Ascending aorta (tissue), 2 donors: ENCODE measurements around the gene HAPSTR1. TPM values are rescaled to one million over a fixed set of nuclear protein-coding genes. Genes with fewer than 3 reads are reported as not detected.

Experiments
- DNase-seq, 2 donors: peaks; one replicate each; pipeline ENCODE4 v3.0.0-alpha.2; 2019; ENCODE audit warnings: low spot score in 2 of 2
- H3K27ac ChIP-seq, 2 donors: fragments of 200-600 bp; sonication (generic); one replicate each; pipeline ENCODE4 v1.5.1; 2016 to 2017; ENCODE audit warnings: mild to moderate bottlenecking in 1 of 2
- H3K27me3 ChIP-seq: fragments of 200-600 bp; sonication (generic); one replicate; pipeline ENCODE4 v1.5.1; 2017
- H3K36me3 ChIP-seq, 2 donors: fragments of 200-600 bp; sonication (generic); one replicate each; pipeline ENCODE4 v1.5.1; 2016
- H3K4me1 ChIP-seq, 2 donors: fragments of 200-600 bp; sonication (generic); one replicate each; pipeline ENCODE4 v1.5.1; 2016 to 2017; ENCODE audit warnings: mild to moderate bottlenecking in 1 of 2
- H3K4me3 ChIP-seq, 2 donors: fragments of 200-600 bp; sonication (generic); one replicate each; pipeline ENCODE4 v1.5.1; 2016 to 2017; ENCODE audit warnings: mild to moderate bottlenecking in 1 of 2
- H3K9me3 ChIP-seq, 2 donors: fragments of 200-600 bp; sonication (generic); one replicate each; pipeline ENCODE4 v1.5.1; 2016
- intact Hi-C: fragments of 100-400 bp; cut with DNase I; formaldehyde crosslinking; loops from one replicate; pipeline ENCODE4 v1.15.1; 2023
- total RNA-seq: library from RNA; depleted of rRNA; stranded (reverse); fragments of >200 nt; gene quantifications from one replicate; pipeline ENCODE4 v1.1.0, GENCODE V29; 2016
- TF ChIP-seq, protein P1 (sequence below), 3 experiments: fragments of 200-600 bp in 2 of 3; fragments of 450-650 bp in 1 of 3; sonication (generic) in 2 of 3; IDR thresholded peaks; one replicate each; pipeline ENCODE4 v1.5.1; 2016 to 2019; ENCODE audit warnings: antibody characterized with exemption in 3 of 3, mild to moderate bottlenecking in 1 of 3, moderate library complexity in 1 of 3

HAPSTR1 gene
- total RNA-seq, 1 donor from 2014 or later = 22.0 TPM

DNA sequence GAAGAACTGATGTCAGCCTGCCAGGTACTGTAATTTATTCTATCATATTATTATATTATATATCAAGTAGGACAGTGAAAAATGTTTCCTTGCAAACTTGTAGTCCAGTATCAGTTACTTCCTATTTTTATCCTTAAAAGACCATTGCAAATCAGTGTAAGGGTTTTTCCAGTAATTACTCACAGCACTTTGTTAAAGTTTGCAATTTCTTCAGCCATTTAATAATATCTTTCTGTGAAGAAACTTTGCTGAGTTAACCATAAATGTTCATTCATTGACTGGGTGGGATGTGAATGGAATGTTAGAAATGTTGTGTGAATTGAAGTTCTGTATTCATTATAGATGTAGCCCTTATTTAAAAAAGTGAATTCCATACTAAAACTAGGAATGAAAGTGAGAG is 26.7 kb downstream of the HAPSTR1 start:
- H3K4me1 ChIP-seq = peaks cover 0 to 26% of the 10 kb centered on the region in 2 donors
- no peak for DNase-seq

DNA sequence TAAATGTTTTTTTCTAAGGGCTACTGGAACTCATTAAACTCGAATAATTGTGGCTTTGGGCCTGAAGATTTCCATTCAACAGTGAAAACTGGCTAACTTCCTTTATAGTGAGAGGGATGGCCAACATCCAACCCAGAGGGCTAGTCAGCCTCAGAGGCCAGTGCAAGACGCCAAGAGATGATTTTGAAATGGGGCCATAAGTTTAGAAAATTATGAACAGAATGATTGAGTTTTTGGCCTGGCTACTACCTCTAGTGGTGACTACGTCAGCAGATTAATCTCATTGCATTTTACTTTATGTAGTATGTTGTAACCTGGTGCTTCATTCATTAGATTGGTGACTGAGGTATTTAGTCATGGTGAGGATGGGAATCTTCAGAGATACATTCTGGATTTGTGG is 28.4 kb downstream of the HAPSTR1 start:
- Histone ChIP-seq H3K4me3 (no peak overlapping the region), H3K9me3 (no peaks in the 10 kb centered on the region), H3K27ac (peak overlapping the region in 1 of 2 donors; percentile 14), H3K36me3 (peaks cover 12 to 34% of the 10 kb centered on the region in 2 donors), H3K27me3 (no peaks in the 10 kb centered on the region), H3K4me1 (peaks cover 6 to 19% of the 10 kb centered on the region in 2 donors)
- peak in 1 of 2 donors; percentile 54 for DNase-seq
- intact Hi-C loops = no loop called here
- TF ChIP-seq, protein P1, sequence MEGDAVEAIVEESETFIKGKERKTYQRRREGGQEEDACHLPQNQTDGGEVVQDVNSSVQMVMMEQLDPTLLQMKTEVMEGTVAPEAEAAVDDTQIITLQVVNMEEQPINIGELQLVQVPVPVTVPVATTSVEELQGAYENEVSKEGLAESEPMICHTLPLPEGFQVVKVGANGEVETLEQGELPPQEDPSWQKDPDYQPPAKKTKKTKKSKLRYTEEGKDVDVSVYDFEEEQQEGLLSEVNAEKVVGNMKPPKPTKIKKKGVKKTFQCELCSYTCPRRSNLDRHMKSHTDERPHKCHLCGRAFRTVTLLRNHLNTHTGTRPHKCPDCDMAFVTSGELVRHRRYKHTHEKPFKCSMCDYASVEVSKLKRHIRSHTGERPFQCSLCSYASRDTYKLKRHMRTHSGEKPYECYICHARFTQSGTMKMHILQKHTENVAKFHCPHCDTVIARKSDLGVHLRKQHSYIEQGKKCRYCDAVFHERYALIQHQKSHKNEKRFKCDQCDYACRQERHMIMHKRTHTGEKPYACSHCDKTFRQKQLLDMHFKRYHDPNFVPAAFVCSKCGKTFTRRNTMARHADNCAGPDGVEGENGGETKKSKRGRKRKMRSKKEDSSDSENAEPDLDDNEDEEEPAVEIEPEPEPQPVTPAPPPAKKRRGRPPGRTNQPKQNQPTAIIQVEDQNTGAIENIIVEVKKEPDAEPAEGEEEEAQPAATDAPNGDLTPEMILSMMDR (IDR thresholded peaks at IDR 0.05) = no peak

More for the DNA sequence above, 26.7 kb downstream of the HAPSTR1 start:
- no peaks in the 10 kb centered on the region for H3K9me3 ChIP-seq
- H3K27ac ChIP-seq = no peak overlapping the region
- intact Hi-C loops = no loop called here
- H3K4me3 ChIP-seq = no peak overlapping the region
- no peaks in the 10 kb centered on the region for H3K27me3 ChIP-seq
- peaks cover 9 to 34% of the 10 kb centered on the region in 2 donors for H3K36me3 ChIP-seq
- TF ChIP-seq, protein P1 (IDR thresholded peaks at IDR 0.05) = no peak

DNA sequence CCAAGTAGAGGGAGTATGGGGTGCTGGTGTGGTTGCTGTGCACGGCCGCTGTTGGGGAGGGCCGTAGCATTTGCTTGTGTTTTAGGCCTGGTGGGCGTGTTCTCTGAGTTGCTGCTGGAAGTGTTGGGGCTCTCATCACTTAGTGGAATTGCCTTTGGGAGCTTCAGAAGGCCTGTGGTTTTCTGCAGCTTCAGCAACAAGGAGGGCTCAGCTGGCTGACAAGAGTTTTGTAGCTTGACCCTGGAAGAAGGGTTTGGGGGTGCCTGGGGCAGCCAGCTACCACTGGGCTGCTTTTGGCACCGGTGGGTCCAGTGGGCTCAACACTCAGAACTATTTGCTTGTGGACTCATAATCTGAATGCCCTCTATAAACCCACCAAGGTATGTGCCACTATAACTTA is 30.9 kb downstream of the HAPSTR1 start:
- Histone ChIP-seq H3K9me3 (no peaks in the 10 kb centered on the region), H3K4me1 (peaks cover 8 to 25% of the 10 kb centered on the region in 2 donors), H3K27me3 (no peaks in the 10 kb centered on the region), H3K27ac (peak overlapping the region in 1 of 2 donors; percentile 13), H3K36me3 (peaks cover 6 to 28% of the 10 kb centered on the region in 2 donors), H3K4me3 (no peak overlapping the region)
- intact Hi-C loops = no loop called here
- TF ChIP-seq, protein P1 (IDR thresholded peaks at IDR 0.05) = no peak
- peak in 1 of 2 donors; percentile 40 for DNase-seq

DNA sequence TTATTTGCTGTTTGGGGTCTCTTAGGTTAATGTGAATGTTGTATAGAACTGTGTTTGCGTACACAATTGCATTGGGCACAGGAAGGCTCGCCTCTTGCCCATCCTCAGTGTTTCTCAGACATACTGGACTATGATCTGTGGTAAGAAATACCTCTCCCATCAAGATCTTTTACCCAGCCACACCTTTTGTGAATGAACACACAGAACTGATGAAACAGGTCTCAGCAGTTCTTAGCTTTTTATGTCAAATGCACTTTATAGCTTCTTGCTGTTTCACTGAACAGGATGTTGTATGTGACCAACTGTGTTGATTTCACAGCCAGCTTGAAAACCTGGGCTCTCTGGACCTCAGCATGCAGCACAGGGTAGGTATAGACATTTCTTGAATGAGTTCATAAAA is 31.5 kb downstream of the HAPSTR1 start:
- peaks cover 6 to 22% of the 10 kb centered on the region in 2 donors for H3K36me3 ChIP-seq
- no peak overlapping the region for H3K27ac ChIP-seq
- H3K9me3 ChIP-seq = no peaks in the 10 kb centered on the region
- no peak overlapping the region for H3K4me3 ChIP-seq
- peaks cover 14 to 29% of the 10 kb centered on the region in 2 donors for H3K4me1 ChIP-seq
- intact Hi-C loops = no loop called here
- TF ChIP-seq, protein P1 (IDR thresholded peaks at IDR 0.05) = no peak
- peak in 1 of 2 donors; percentile 18 for DNase-seq
- H3K27me3 ChIP-seq = no peaks in the 10 kb centered on the region

DNA sequence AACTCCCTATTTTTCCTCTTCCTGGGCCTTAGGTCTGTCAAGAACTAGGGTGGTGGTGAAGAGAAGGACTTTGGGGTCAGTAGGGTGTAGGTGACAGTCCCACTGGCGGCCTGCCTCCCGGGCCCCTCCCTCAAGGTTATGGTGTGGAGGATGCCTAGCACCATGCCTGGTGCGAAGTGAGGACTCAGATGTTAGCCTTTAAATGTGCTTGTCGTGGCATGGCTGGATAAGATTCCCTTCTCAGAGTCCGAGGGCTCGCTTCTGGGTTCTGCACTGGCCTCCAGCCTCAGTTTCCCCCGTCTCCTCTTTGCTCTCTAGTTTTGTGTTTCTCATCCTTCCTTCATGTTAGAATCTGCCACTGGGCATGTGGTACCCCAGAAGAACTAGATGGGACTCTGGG is 32.0 kb downstream of the HAPSTR1 start:
- TF ChIP-seq, protein P1 (IDR thresholded peaks at IDR 0.05) = no peak
- Histone ChIP-seq H3K27ac (peak overlapping the region in 1 of 2 donors; percentile 1), H3K9me3 (no peaks in the 10 kb centered on the region), H3K4me1 (peaks cover 14 to 33% of the 10 kb centered on the region in 2 donors), H3K36me3 (peaks cover 6 to 20% of the 10 kb centered on the region in 2 donors), H3K27me3 (no peaks in the 10 kb centered on the region), H3K4me3 (no peak overlapping the region)
- intact Hi-C loops = no loop called here
- DNase-seq = peak in 1 of 2 donors; percentile 53

DNA sequence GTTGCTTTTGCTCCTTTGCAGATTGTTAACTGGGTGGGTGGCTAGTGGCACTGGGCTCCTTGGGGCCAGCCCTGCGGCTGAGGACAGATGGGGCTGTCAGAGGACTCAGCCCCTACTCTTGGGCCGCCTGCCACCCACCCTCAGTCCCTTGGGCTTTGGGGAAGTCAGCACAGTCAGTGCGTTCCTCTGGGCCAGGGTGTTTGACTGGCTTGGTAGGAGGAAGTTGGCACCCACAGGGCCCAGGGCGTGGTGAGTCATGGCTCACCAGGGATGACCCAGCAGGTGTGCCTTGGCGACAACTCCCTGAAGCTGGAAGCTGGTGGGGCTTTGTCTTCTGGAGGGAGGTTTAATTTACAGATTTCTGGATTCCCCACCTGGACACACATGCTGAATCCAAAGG is 32.4 kb downstream of the HAPSTR1 start:
- DNase-seq = peak; percentile 25 to 75
- Histone ChIP-seq H3K9me3 (no peaks in the 10 kb centered on the region), H3K36me3 (peaks cover 6 to 20% of the 10 kb centered on the region in 2 donors), H3K27me3 (no peaks in the 10 kb centered on the region), H3K4me3 (no peak overlapping the region), H3K4me1 (peaks cover 14 to 33% of the 10 kb centered on the region in 2 donors), H3K27ac (no peak overlapping the region)
- intact Hi-C loops = no loop called here
- TF ChIP-seq, protein P1 (IDR thresholded peaks at IDR 0.05) = no peak
